GM19023 (cell line): Measurements from ENCODE around the gene CD34.
"Not testable (repeated sequence)": the region's sequence is repeated elsewhere in the genome, so short reads cannot be mapped to it uniquely, and the experiment has no call there.

Source experiments
- ATAC-seq: cut with Tn5 transposase; IDR thresholded peaks from one replicate; pipeline ENCODE4 v1.9.1; 2021; ENCODE audit warnings: mild to moderate bottlenecking, moderate library complexity; ENCODE audit not compliant: unreplicated experiment

The CD34 gene

GRCh38 chr1:207910591-207911354 lies at the start of gene CD34:
CD34 (minus strand) TSS chr1:207911125; CDS start chr1:207911080, 45 bp downstream.
- ATAC-seq, result no peak

GRCh38 chr1:207960346-207960745 lies 49.4 kb upstream of the CD34 start:
- ATAC-seq, result no peak

- no peak for ATAC-seq
Observed at GRCh38 chr1:207959910-207960309, 49.0 kb upstream of the CD34 start.

- no peak for ATAC-seq
Observed at GRCh38 chr1:207959141-207959825, 48.4 kb upstream of the CD34 start.

GRCh38 chr1:207958376-207959139 lies 47.6 kb upstream of the CD34 start:
- ATAC-seq, result no peak

- no peak for ATAC-seq
Observed at GRCh38 chr1:207956986-207957385, 46.1 kb upstream of the CD34 start.

- ATAC-seq, result no peak
Observed at GRCh38 chr1:207954104-207954503, 43.2 kb upstream of the CD34 start.

- no peak for ATAC-seq
Observed at GRCh38 chr1:207952617-207953542, 42.0 kb upstream of the CD34 start.

- ATAC-seq, result no peak
Observed at GRCh38 chr1:207951652-207952051, 40.7 kb upstream of the CD34 start.

GRCh38 chr1:207950750-207951149 lies 39.8 kb upstream of the CD34 start:
- no peak for ATAC-seq

- no peak for ATAC-seq
Observed at GRCh38 chr1:207949571-207950195, 38.8 kb upstream of the CD34 start.

- no peak for ATAC-seq
Observed at GRCh38 chr1:207948536-207949250, 37.8 kb upstream of the CD34 start.

GRCh38 chr1:207946756-207947155 lies 35.8 kb upstream of the CD34 start:
- ATAC-seq, result no peak

- ATAC-seq, result no peak
Observed at GRCh38 chr1:207944571-207944970, 33.6 kb upstream of the CD34 start.

GRCh38 chr1:207942337-207942741 lies 31.4 kb upstream of the CD34 start:
- not testable (repeated sequence) for ATAC-seq

GRCh38 chr1:207941665-207942064 lies 30.7 kb upstream of the CD34 start:
- no peak for ATAC-seq

GRCh38 chr1:207938016-207938415 lies 27.1 kb upstream of the CD34 start:
- no peak for ATAC-seq

- ATAC-seq, result no peak
Observed at GRCh38 chr1:207937204-207937603, 26.3 kb upstream of the CD34 start.

GRCh38 chr1:207935166-207935583 lies 24.2 kb upstream of the CD34 start:
- peak; percentile 95 for ATAC-seq
